ENCODE results near the gene FOXN3.

The FOXN3 gene

GRCh38 chr14:89382487-89382886 lies 34.5 kb downstream of the FOXN3 start:
- no peak for DNase-seq

- DNase-seq = no peak
Measured at GRCh38 chr14:89379891-89380820, 36.9 kb downstream of the FOXN3 start.

GRCh38 chr14:89379006-89379405 lies 38.0 kb downstream of the FOXN3 start:
- no peak for DNase-seq

- DNase-seq = no peak
Measured at GRCh38 chr14:89378119-89378518, 38.9 kb downstream of the FOXN3 start.

- no peak for DNase-seq
Measured at GRCh38 chr14:89377544-89377943, 39.5 kb downstream of the FOXN3 start.

- no peak for DNase-seq
Measured at GRCh38 chr14:89374908-89375307, 42.1 kb downstream of the FOXN3 start.

- DNase-seq = no peak
Measured at GRCh38 chr14:89373185-89373584, 43.8 kb downstream of the FOXN3 start.

GRCh38 chr14:89372512-89372883 lies 44.5 kb downstream of the FOXN3 start:
- DNase-seq = no peak

GRCh38 chr14:89371585-89372511 lies 45.2 kb downstream of the FOXN3 start:
- no peak for DNase-seq

GRCh38 chr14:89370781-89371180 lies 46.3 kb downstream of the FOXN3 start:
- DNase-seq = no peak

GRCh38 chr14:89370381-89370780 lies 46.7 kb downstream of the FOXN3 start:
- no peak for DNase-seq

- DNase-seq = no peak
Measured at GRCh38 chr14:89369656-89370055, 47.4 kb downstream of the FOXN3 start.

- DNase-seq = no peak
Measured at GRCh38 chr14:89368490-89369477, 48.2 kb downstream of the FOXN3 start.

GRCh38 chr14:89367779-89368120 lies 49.3 kb downstream of the FOXN3 start:
- DNase-seq = no peak

GRCh38 chr14:89366864-89367778 lies 49.9 kb downstream of the FOXN3 start:
- no peak for DNase-seq

- peak; percentile 84 for DNase-seq
Measured at GRCh38 chr14:89365061-89365801, 51.8 kb downstream of the FOXN3 start.

GRCh38 chr14:89364316-89364715 lies 52.7 kb downstream of the FOXN3 start:
- DNase-seq = no peak

- no peak for DNase-seq
Measured at GRCh38 chr14:89360277-89360676, 56.8 kb downstream of the FOXN3 start.

- no peak for DNase-seq
Measured at GRCh38 chr14:89359477-89360222, 57.4 kb downstream of the FOXN3 start.
